HepG2 (cell line): ENCODE results near the gene OLFM3. TPM values are rescaled to one million over a fixed set of nuclear protein-coding genes. Genes with fewer than 3 reads are reported as not detected.

ENCODE experiments used
- ATAC-seq: fragments of 200-7000 bp; cut with Tn5 transposase; 3 replicates; pipeline ENCODE4 v1.9.1; 2020; ENCODE audit warnings: mild to moderate bottlenecking, moderate library complexity
- BruUV-seq: library from RNA; stranded (reverse); fragments of 400-500 nt; replicated peaks from 2 replicates; lab custom pipeline; 2021; lab: Mats Ljungman, UMichigan
- CTCF ChIA-PET: fragments of 300-600 bp; formaldehyde crosslinking; extraction: SDS; loops from one replicate; lab custom pipeline; 2021; ENCODE audit warnings: low total read pairs, inconsistent platforms, low intra/inter-chr PET ratio; lab: Yijun Ruan, JAX
- POLR2A ChIA-PET: fragments of 350-600 bp; sonication (Branson Sonifier 250); formaldehyde crosslinking; loops from one replicate; lab custom pipeline; 2020; ENCODE audit warnings: antibody characterized with exemption, inconsistent platforms; lab: Yijun Ruan, JAX
- DNase-seq: peaks from one replicate; pipeline ENCODE4 v3.0.0-alpha.2; 2015; ENCODE audit warnings: low spot score
- FAIRE-seq: peaks from 3 replicates; lab custom pipeline; 2011; peaks lifted over from hg19 to GRCh38; lab: Jason Lieb, UNC
- H2AFZ ChIP-seq: one replicate; pipeline ENCODE4 v1.6.1; 2011; ENCODE audit warnings: low read length, inconsistent platforms
- H3K27ac ChIP-seq: fragments of 300-600 bp; 3 replicates; pipeline ENCODE4 v1.8.0; 2011; ENCODE audit warnings: mixed run types, mild to moderate bottlenecking, mixed read lengths, low read length, inconsistent platforms; ENCODE audit not compliant: insufficient read depth; ENCODE audit errors: extremely low read length
- H3K27me3 ChIP-seq, 2 experiments: fragments of 200-600 bp in 1 of 2; 2 replicates in 1 of 2; 3 replicates in 1 of 2; pipeline versions ENCODE4 v1.6.0 to v1.8.0; 2011; ENCODE audit warnings: low read length in 2 of 2, mild to moderate bottlenecking in 2 of 2, moderate library complexity in 2 of 2, inconsistent platforms in 1 of 2; ENCODE audit not compliant: insufficient read depth in 2 of 2, control insufficient read depth in 1 of 2
- H3K36me3 ChIP-seq, 2 experiments: fragments of 200-600 bp in 1 of 2; replicated peaks in 1 of 2; 2 replicates in 1 of 2; 3 replicates in 1 of 2; pipeline versions ENCODE4 v1.5.1 to v1.8.0; 2011; ENCODE audit warnings: low read length in 2 of 2, inconsistent platforms in 1 of 2; ENCODE audit not compliant: insufficient read depth in 2 of 2, control insufficient read depth in 1 of 2
- H3K4me1 ChIP-seq: 2 replicates; pipeline ENCODE4 v1.5.1; 2012; ENCODE audit warnings: low read length, inconsistent platforms; ENCODE audit not compliant: insufficient read depth
- H3K4me2 ChIP-seq: 2 replicates; pipeline ENCODE4 v1.6.0; 2011; ENCODE audit warnings: low read depth, low read length, inconsistent platforms
- H3K4me3 ChIP-seq, 3 experiments: fragments of 200-600 bp in 1 of 3; sonication (generic), shearing (Covaris generic) in 1 of 3; replicated peaks in 1 of 3; 2 replicates each; pipeline ENCODE4 v1.5.1; 2011 to 2016; ENCODE audit warnings: low read length in 3 of 3, inconsistent platforms in 2 of 3, low read depth in 2 of 3, mild to moderate bottlenecking in 2 of 3, control low read depth in 1 of 3, mixed read lengths in 1 of 3; ENCODE audit not compliant: insufficient read depth in 1 of 3
- H3K79me2 ChIP-seq: one replicate; pipeline ENCODE4 v1.6.1; 2011; ENCODE audit warnings: low read length, inconsistent platforms; ENCODE audit not compliant: insufficient read depth
- H3K9ac ChIP-seq: 2 replicates; pipeline ENCODE4 v1.6.0; 2011; ENCODE audit warnings: mild to moderate bottlenecking, low read depth, low read length, inconsistent platforms; ENCODE audit not compliant: insufficient read depth
- H3K9me3 ChIP-seq: 2 replicates; pipeline ENCODE4 v1.5.1; 2012; ENCODE audit warnings: mild to moderate bottlenecking, low read length
- H4K20me1 ChIP-seq: 2 replicates; pipeline ENCODE4 v1.6.0; 2011; ENCODE audit warnings: inconsistent platforms, mild to moderate bottlenecking, low read length, moderate library complexity; ENCODE audit not compliant: insufficient read depth
- CCDC6 ChIP-seq: sonication (generic); formaldehyde crosslinking; IDR thresholded peaks from 2 replicates; pipeline ENCODE4 v1.8.1; 2022; ENCODE audit warnings: mild to moderate bottlenecking, missing genetic modification reagents, moderate library complexity
- PHB2 ChIP-seq: fragments of 450-650 bp; IDR thresholded peaks from 2 replicates; pipeline ENCODE4 v1.6.1; 2018; ENCODE audit not compliant: partially characterized antibody
- POLR2AphosphoS2 ChIP-seq: IDR thresholded peaks from 2 replicates; pipeline ENCODE4 v1.6.1; 2011; ENCODE audit warnings: low read depth, low read length, improper control_type of control experiment
- REL ChIP-seq: sonication (generic); formaldehyde crosslinking; conservative IDR thresholded peaks from 2 replicates; pipeline ENCODE4 v1.8.0; 2022; ENCODE audit warnings: mild to moderate bottlenecking, missing genetic modification reagents, moderate library complexity
- ZNF841 ChIP-seq: sonication (generic); formaldehyde crosslinking; IDR thresholded peaks from 2 replicates; pipeline ENCODE4 v1.8.1; 2023; ENCODE audit warnings: missing genetic modification reagents, borderline replicate concordance
- WGBS: methylation state at CpG from one replicate; pipeline ENCODE4 v1.1.6; 2017; ENCODE audit warnings: low lambda C conversion rate; 5-methylcytosine and 5-hydroxymethylcytosine counted together
- in situ Hi-C: cut with HindIII; loops from 2 replicates; pipeline ENCODE4 v1.10.0; 2017; ENCODE audit warnings: low pct_unique_long_range_greater_than_20kb; ENCODE audit not compliant: extremely low pct_ligation_motif_present
- intact Hi-C: fragments of 100-400 bp; cut with micrococcal nuclease; formaldehyde crosslinking; loops from one replicate; pipeline ENCODE4 v1.10.0; 2022; ENCODE audit not compliant: unreplicated experiment
- polyA plus RNA-seq, 8 experiments: library from polyadenylated mRNA; depleted of rRNA in 3 of 8; stranded (reverse) in 7 of 8; unstranded in 1 of 8; fragments of >200 nt; fragmentation: Illumina TruSeq in 4 of 8; extraction: Trizol in 4 of 8; gene quantifications; 2 replicates each; pipeline versions ENCODE4 v1.2.1 to v1.2.3, GENCODE V29; 2011 to 2016; ENCODE audit warnings: low read depth in 4 of 8, missing spikeins in 1 of 8, mixed read lengths in 1 of 8; ENCODE audit not compliant: insufficient read depth in 1 of 8
- total RNA-seq, 5 experiments: library from RNA; depleted of rRNA; stranded (reverse); fragments of >200 nt; fragmentation: Illumina TruSeq; extraction: Trizol; gene quantifications; 2 replicates each; pipeline ENCODE4 v1.2.3, GENCODE V29; 2016; ENCODE audit warnings: low read depth in 1 of 5
- TF ChIP-seq, protein P1 (sequence below), 2 experiments: sonication (generic) in 1 of 2; formaldehyde crosslinking in 1 of 2; IDR thresholded peaks; 2 replicates each; pipeline versions ENCODE4 v1.5.1 to v1.6.1; 2011 to 2020; ENCODE audit warnings: borderline replicate concordance in 1 of 2, low read depth in 1 of 2, low read length in 1 of 2, mild to moderate bottlenecking in 1 of 2, missing genetic modification reagents in 1 of 2, moderate library complexity in 1 of 2
- TF ChIP-seq, protein P2 (sequence below): sonication (generic); formaldehyde crosslinking; IDR thresholded peaks from 2 replicates; pipeline ENCODE4 v1.4.0; 2020; ENCODE audit warnings: missing genetic modification reagents, mild to moderate bottlenecking, borderline replicate concordance
- TF ChIP-seq, protein P3 (sequence below): sonication (generic); formaldehyde crosslinking; IDR thresholded peaks from 2 replicates; pipeline ENCODE4 v1.4.0; 2020; ENCODE audit warnings: mild to moderate bottlenecking, missing genetic modification reagents
- TF ChIP-seq, protein P4 (sequence below): sonication (generic); formaldehyde crosslinking; IDR thresholded peaks from 2 replicates; pipeline ENCODE4 v1.5.1; 2020; ENCODE audit warnings: mild to moderate bottlenecking, missing genetic modification reagents, borderline replicate concordance

Gene OLFM3
- total and polyA plus RNA-seq, 2 of the 13 experiments (the other 11 are each of a cell fraction or from before 2014, with no cell fraction given): not detected

DNA sequence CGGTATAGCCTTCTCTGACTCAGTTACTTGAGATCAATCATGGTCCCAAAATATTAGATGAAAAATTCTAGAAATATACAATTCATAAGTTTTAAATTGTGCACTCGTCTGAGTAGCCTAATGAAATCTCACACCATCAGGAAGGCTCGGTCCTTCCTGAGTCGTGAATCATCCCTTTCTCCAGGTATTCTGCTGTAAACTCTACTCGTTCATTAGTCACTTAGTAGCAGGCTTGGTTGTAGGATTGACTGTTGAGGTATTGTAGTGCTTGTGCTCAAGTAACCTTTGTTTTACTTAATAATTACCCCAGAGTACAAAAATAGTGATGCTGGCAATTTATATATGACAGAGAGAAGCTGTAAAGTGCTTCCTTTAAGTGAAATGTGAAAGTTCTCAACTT is 238.7 kb downstream of the OLFM3 start:
- no peak overlapping the region for H3K9ac ChIP-seq
- H3K27me3 ChIP-seq: no peaks in the 10 kb centered on the region
- H2AFZ ChIP-seq: no peak overlapping the region
- no peaks in the 10 kb centered on the region for H3K36me3 ChIP-seq
- in situ Hi-C loops: no loop called here
- H3K4me3 ChIP-seq: no peak overlapping the region
- 10% methylated on average over 5 of the region's 5 CpGs for WGBS
- no peak overlapping the region for H3K27ac ChIP-seq
- H3K4me1 ChIP-seq: no peaks in the 10 kb centered on the region
- no peak overlapping the region for H3K4me2 ChIP-seq
- H3K9me3 ChIP-seq: no peaks in the 10 kb centered on the region
- DNase-seq: no peak
- H3K79me2 ChIP-seq: no peaks in the 10 kb centered on the region
- no TSS peak for BruUV-seq
- FAIRE-seq: no peak
- CTCF ChIA-PET: no interaction called here
- no peaks in the 10 kb centered on the region for H4K20me1 ChIP-seq
- no peak for ATAC-seq
- POLR2A ChIA-PET: no interaction called here
- intact Hi-C loops: no loop called here
- TF ChIP-seq, protein P1, sequence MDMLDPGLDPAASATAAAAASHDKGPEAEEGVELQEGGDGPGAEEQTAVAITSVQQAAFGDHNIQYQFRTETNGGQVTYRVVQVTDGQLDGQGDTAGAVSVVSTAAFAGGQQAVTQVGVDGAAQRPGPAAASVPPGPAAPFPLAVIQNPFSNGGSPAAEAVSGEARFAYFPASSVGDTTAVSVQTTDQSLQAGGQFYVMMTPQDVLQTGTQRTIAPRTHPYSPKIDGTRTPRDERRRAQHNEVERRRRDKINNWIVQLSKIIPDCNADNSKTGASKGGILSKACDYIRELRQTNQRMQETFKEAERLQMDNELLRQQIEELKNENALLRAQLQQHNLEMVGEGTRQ (IDR thresholded peaks at IDR 0.05; ENCODE audit: low read depth, low read length): no peak
- TF ChIP-seq, protein P1 (CRISPR knock-in tag; IDR thresholded peaks at IDR 0.05; ENCODE audit: borderline replicate concordance): no peak
- TF ChIP-seq ZNF841 (no peak), CCDC6 (CRISPR knock-in tag) (no peak), PHB2 (no peak), POLR2AphosphoS2 (no peak), REL (CRISPR knock-in tag) (no peak)
- TF ChIP-seq, protein P2, sequence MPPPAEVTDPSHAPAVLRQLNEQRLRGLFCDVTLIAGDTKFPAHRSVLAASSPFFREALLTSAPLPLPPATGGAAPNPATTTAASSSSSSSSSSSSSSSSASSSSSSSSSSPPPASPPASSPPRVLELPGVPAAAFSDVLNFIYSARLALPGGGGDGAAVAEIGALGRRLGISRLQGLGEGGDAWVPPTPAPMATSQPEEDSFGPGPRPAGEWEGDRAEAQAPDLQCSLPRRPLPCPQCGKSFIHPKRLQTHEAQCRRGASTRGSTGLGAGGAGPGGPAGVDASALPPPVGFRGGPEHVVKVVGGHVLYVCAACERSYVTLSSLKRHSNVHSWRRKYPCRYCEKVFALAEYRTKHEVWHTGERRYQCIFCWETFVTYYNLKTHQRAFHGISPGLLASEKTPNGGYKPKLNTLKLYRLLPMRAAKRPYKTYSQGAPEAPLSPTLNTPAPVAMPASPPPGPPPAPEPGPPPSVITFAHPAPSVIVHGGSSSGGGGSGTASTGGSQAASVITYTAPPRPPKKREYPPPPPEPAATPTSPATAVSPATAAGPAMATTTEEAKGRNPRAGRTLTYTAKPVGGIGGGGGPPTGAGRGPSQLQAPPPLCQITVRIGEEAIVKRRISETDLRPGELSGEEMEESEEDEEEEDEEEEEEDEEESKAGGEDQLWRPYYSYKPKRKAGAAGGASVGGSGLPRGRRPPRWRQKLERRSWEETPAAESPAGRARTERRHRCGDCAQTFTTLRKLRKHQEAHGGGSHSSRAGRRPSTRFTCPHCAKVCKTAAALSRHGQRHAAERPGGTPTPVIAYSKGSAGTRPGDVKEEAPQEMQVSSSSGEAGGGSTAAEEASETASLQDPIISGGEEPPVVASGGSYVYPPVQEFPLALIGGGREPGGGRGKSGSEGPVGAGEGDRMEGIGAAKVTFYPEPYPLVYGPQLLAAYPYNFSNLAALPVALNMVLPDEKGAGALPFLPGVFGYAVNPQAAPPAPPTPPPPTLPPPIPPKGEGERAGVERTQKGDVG: no peak
- TF ChIP-seq, protein P3, sequence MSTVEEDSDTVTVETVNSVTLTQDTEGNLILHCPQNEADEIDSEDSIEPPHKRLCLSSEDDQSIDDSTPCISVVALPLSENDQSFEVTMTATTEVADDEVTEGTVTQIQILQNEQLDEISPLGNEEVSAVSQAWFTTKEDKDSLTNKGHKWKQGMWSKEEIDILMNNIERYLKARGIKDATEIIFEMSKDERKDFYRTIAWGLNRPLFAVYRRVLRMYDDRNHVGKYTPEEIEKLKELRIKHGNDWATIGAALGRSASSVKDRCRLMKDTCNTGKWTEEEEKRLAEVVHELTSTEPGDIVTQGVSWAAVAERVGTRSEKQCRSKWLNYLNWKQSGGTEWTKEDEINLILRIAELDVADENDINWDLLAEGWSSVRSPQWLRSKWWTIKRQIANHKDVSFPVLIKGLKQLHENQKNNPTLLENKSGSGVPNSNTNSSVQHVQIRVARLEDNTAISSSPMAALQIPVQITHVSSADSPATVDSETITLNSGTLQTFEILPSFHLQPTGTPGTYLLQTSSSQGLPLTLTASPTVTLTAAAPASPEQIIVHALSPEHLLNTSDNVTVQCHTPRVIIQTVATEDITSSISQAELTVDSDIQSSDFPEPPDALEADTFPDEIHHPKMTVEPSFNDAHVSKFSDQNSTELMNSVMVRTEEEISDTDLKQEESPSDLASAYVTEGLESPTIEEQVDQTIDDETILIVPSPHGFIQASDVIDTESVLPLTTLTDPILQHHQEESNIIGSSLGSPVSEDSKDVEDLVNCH: no peak
- TF ChIP-seq, protein P4, sequence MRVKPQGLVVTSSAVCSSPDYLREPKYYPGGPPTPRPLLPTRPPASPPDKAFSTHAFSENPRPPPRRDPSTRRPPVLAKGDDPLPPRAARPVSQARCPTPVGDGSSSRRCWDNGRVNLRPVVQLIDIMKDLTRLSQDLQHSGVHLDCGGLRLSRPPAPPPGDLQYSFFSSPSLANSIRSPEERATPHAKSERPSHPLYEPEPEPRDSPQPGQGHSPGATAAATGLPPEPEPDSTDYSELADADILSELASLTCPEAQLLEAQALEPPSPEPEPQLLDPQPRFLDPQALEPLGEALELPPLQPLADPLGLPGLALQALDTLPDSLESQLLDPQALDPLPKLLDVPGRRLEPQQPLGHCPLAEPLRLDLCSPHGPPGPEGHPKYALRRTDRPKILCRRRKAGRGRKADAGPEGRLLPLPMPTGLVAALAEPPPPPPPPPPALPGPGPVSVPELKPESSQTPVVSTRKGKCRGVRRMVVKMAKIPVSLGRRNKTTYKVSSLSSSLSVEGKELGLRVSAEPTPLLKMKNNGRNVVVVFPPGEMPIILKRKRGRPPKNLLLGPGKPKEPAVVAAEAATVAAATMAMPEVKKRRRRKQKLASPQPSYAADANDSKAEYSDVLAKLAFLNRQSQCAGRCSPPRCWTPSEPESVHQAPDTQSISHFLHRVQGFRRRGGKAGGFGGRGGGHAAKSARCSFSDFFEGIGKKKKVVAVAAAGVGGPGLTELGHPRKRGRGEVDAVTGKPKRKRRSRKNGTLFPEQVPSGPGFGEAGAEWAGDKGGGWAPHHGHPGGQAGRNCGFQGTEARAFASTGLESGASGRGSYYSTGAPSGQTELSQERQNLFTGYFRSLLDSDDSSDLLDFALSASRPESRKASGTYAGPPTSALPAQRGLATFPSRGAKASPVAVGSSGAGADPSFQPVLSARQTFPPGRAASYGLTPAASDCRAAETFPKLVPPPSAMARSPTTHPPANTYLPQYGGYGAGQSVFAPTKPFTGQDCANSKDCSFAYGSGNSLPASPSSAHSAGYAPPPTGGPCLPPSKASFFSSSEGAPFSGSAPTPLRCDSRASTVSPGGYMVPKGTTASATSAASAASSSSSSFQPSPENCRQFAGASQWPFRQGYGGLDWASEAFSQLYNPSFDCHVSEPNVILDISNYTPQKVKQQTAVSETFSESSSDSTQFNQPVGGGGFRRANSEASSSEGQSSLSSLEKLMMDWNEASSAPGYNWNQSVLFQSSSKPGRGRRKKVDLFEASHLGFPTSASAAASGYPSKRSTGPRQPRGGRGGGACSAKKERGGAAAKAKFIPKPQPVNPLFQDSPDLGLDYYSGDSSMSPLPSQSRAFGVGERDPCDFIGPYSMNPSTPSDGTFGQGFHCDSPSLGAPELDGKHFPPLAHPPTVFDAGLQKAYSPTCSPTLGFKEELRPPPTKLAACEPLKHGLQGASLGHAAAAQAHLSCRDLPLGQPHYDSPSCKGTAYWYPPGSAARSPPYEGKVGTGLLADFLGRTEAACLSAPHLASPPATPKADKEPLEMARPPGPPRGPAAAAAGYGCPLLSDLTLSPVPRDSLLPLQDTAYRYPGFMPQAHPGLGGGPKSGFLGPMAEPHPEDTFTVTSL: no peak
